Mesendoderm (in vitro differentiated cells): ENCODE data around the gene VIPR2.
A peak's percentile ranks its signal among the peaks of the same experiment; 100 is the strongest.

Source experiments
- DNase-seq: peaks from one replicate; pipeline ENCODE4 v3.0.0; 2013
- H2AK5ac ChIP-seq: 2 replicates; pipeline ENCODE4 v1.6.1; 2013; ENCODE audit warnings: low read length, inconsistent platforms
- H2BK120ac ChIP-seq: 2 replicates; pipeline ENCODE4 v1.6.1; 2013; ENCODE audit warnings: low read depth, mild to moderate bottlenecking, low read length, moderate library complexity, mixed read lengths
- H2BK15ac ChIP-seq: replicated peaks from 2 replicates; pipeline ENCODE4 v1.6.1; 2013; ENCODE audit warnings: low read depth, mild to moderate bottlenecking, moderate library complexity
- H2BK5ac ChIP-seq: 2 replicates; pipeline ENCODE4 v1.6.1; 2013; ENCODE audit warnings: low read length, inconsistent platforms
- H3K18ac ChIP-seq: 2 replicates; pipeline ENCODE4 v1.6.1; 2013; ENCODE audit warnings: mild to moderate bottlenecking, low read length, mixed read lengths
- H3K23ac ChIP-seq: one replicate; pipeline ENCODE4 v1.6.1; 2013; ENCODE audit warnings: low read length
- H3K27ac ChIP-seq: 2 replicates; pipeline ENCODE4 v1.5.1; 2013; ENCODE audit warnings: low read depth, mild to moderate bottlenecking, inconsistent platforms, low read length, moderate library complexity
- H3K27me3 ChIP-seq: 2 replicates; pipeline ENCODE4 v1.6.1; 2013; ENCODE audit warnings: low read length, control low read depth, mild to moderate bottlenecking, inconsistent platforms; ENCODE audit not compliant: insufficient read depth, poor library complexity
- H3K36me3 ChIP-seq: 2 replicates; pipeline ENCODE4 v1.6.1; 2013; ENCODE audit warnings: low read length, inconsistent platforms; ENCODE audit not compliant: control insufficient read depth, insufficient read depth
- H3K4ac ChIP-seq: one replicate; pipeline ENCODE4 v1.6.1; 2013; ENCODE audit warnings: low read depth, mild to moderate bottlenecking, low read length, moderate library complexity
- H3K4me1 ChIP-seq: 2 replicates; pipeline ENCODE4 v1.6.1; 2013; ENCODE audit warnings: low read depth, low read length, inconsistent platforms; ENCODE audit not compliant: control insufficient read depth
- H3K4me2 ChIP-seq: 2 replicates; pipeline ENCODE4 v1.6.1; 2013; ENCODE audit warnings: low read length
- H3K4me3 ChIP-seq: 2 replicates; pipeline ENCODE4 v1.5.1; 2013; ENCODE audit warnings: mild to moderate bottlenecking, low read length
- H3K56ac ChIP-seq: one replicate; pipeline ENCODE4 v1.6.1; 2013; ENCODE audit warnings: low read length
- H3K79me1 ChIP-seq: 2 replicates; pipeline ENCODE4 v1.6.1; 2013; ENCODE audit warnings: low read length, inconsistent platforms
- H3K79me2 ChIP-seq: 2 replicates; pipeline ENCODE4 v1.6.1; 2013; ENCODE audit warnings: mild to moderate bottlenecking, low read length; ENCODE audit not compliant: control insufficient read depth, insufficient read depth
- H3K9ac ChIP-seq: 2 replicates; pipeline ENCODE4 v1.6.1; 2013; ENCODE audit warnings: low read length, inconsistent platforms
- H4K5ac ChIP-seq: one replicate; pipeline ENCODE4 v1.6.1; 2013; ENCODE audit warnings: low read length
- H4K8ac ChIP-seq: one replicate; pipeline ENCODE4 v1.6.1; 2013; ENCODE audit warnings: low read depth, mild to moderate bottlenecking, control low read depth, low read length, moderate library complexity
- WGBS: extraction: QIAGEN DNeasy Blood & Tissue Kit; methylation state at CpG from one replicate; pipeline ENCODE4 v1.1.7; 2013; ENCODE audit warnings: low lambda C conversion rate, missing lambda C conversion rate; ENCODE audit not compliant: insufficient coverage; ENCODE audit errors: extremely low coverage; 5-methylcytosine and 5-hydroxymethylcytosine counted together

The VIPR2 gene

GRCh38 chr7:159145490-159145855, 806 bp upstream of the VIPR2 start:
- H2BK15ac ChIP-seq: no peak overlapping the region
- H3K79me2 ChIP-seq: no peaks in the 10 kb centered on the region
- H4K5ac ChIP-seq: no peak overlapping the region
- H3K79me1 ChIP-seq: no peaks in the 10 kb centered on the region
- no CpG with 5 or more reads among the region's 30 CpGs for WGBS
- no peak overlapping the region for H2BK5ac ChIP-seq
- H3K4me1 ChIP-seq: peaks cover 4% of the 10 kb centered on the region
- H3K4me3 ChIP-seq: no peak overlapping the region
- no peak for DNase-seq
- H3K9ac ChIP-seq: no peak overlapping the region
- no peaks in the 10 kb centered on the region for H3K36me3 ChIP-seq
- H2AK5ac ChIP-seq: no peak overlapping the region
- no peak overlapping the region for H2BK120ac ChIP-seq
- peaks cover 23% of the 10 kb centered on the region for H3K27me3 ChIP-seq
- H3K4me2 ChIP-seq: no peak overlapping the region
- H3K4ac ChIP-seq: no peak overlapping the region
- H3K23ac ChIP-seq: no peak overlapping the region
- no peak overlapping the region for H3K56ac ChIP-seq
- H3K18ac ChIP-seq: no peak overlapping the region
- no peak overlapping the region for H4K8ac ChIP-seq
- no peak overlapping the region for H3K27ac ChIP-seq

DNA sequence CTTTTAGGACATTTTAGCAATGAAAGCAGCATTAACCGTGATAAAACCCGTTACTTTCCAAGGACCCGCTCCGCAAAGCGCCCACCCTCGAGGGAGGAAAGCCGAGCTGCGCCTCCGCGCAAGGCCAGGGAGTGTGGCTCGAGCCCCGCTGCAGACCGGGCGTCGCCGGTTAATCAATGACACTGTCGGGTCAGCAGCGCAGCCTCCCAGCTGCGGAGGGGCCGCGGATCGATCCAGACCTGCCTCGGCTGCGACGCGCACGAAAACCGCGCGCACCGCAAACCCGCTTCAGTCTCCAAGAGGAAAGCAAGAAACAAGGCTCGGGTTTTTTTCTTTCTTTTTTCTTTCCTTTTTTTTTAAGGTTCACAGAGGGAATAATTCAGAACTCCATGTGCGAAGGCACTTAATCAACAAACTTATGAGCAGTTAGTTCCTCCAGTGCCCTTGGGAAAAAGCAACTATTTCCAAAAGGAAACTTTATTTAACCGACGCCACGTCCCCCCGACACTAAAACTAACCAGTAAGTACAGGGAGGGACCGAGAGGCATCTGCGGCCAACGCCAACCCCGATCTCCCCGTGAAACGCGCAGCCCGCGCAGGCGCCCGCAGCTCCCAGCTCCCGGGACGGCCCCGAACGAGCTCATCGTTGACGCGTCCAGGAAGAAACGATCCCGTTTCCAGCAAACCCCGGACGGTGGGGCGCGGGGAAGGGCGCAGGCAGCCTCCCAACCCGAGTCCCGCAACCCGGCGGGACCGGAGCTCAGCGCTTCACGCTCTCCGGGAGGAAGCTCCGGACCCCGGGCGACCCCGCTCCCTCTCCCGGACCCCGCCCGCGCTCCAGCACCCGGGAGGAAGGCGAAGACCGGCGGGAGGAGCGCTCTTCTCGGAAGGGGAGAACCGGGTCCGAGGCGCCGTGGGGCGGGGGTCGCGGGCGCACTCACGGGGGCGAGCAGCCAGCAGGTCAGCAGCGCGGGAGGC, 598 bp downstream of the VIPR2 start:
- Histone ChIP-seq H2BK120ac (no peak overlapping the region), H2BK5ac (no peak overlapping the region), H3K23ac (no peak overlapping the region), H3K27me3 (peaks cover 23% of the 10 kb centered on the region), H2AK5ac (no peak overlapping the region), H3K4me3 (peak overlapping the region; percentile 26), H3K4me1 (peaks cover 4% of the 10 kb centered on the region), H3K36me3 (no peaks in the 10 kb centered on the region), H4K5ac (no peak overlapping the region), H3K18ac (no peak overlapping the region), H3K79me1 (no peaks in the 10 kb centered on the region), H3K4me2 (peak overlapping the region; percentile 57), H3K27ac (no peak overlapping the region), H3K4ac (no peak overlapping the region), H3K56ac (peak overlapping the region; percentile 60), H4K8ac (no peak overlapping the region), H3K79me2 (no peaks in the 10 kb centered on the region), H2BK15ac (no peak overlapping the region), H3K9ac (peak overlapping the region; percentile 8)
- peak; percentile 33 for DNase-seq
- no CpG with 5 or more reads among the region's 97 CpGs for WGBS

DNA sequence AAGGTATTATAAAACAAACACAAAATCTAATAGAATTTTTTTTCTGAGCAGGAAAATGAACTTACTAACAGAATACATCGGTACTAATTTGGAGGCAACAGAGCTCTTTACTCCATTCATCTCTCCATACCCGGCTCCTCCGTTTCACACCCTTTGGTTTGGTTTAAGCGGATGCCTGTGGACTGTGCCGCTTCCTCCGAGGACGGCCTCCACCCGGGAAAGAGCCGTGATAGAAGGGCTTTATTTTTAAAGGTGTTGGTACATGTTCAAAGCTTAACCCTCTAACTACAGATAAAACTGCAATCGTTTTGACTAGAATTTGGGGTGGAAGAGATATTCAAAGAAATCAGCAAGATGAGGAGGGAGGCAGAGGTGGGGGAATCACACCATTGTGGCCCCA, 1.9 kb downstream of the VIPR2 start:
- H2AK5ac ChIP-seq: no peak overlapping the region
- H3K4me3 ChIP-seq: no peak overlapping the region
- no peak overlapping the region for H2BK15ac ChIP-seq
- no peak overlapping the region for H3K56ac ChIP-seq
- no peak overlapping the region for H2BK120ac ChIP-seq
- no peak overlapping the region for H2BK5ac ChIP-seq
- no peak overlapping the region for H3K4me2 ChIP-seq
- WGBS: no CpG with 5 or more reads among the region's 10 CpGs
- no peak overlapping the region for H4K5ac ChIP-seq
- no peak overlapping the region for H4K8ac ChIP-seq
- H3K36me3 ChIP-seq: no peaks in the 10 kb centered on the region
- H3K23ac ChIP-seq: no peak overlapping the region
- H3K79me1 ChIP-seq: no peaks in the 10 kb centered on the region
- no peaks in the 10 kb centered on the region for H3K79me2 ChIP-seq
- H3K27me3 ChIP-seq: peaks cover 23% of the 10 kb centered on the region
- H3K4ac ChIP-seq: no peak overlapping the region
- H3K4me1 ChIP-seq: peaks cover 4% of the 10 kb centered on the region
- H3K27ac ChIP-seq: no peak overlapping the region
- no peak overlapping the region for H3K9ac ChIP-seq
- no peak for DNase-seq
- H3K18ac ChIP-seq: no peak overlapping the region

- Histone ChIP-seq H2BK15ac (no peak overlapping the region), H3K36me3 (no peaks in the 10 kb centered on the region), H2BK5ac (no peak overlapping the region), H2AK5ac (no peak overlapping the region), H3K27ac (no peak overlapping the region), H3K18ac (no peak overlapping the region), H4K5ac (no peak overlapping the region), H3K56ac (no peak overlapping the region), H3K23ac (no peak overlapping the region), H3K79me2 (no peaks in the 10 kb centered on the region), H3K9ac (no peak overlapping the region), H3K4me3 (no peak overlapping the region), H3K4me2 (no peak overlapping the region), H3K27me3 (peaks cover 23% of the 10 kb centered on the region), H2BK120ac (no peak overlapping the region), H3K4ac (no peak overlapping the region), H4K8ac (no peak overlapping the region), H3K79me1 (no peaks in the 10 kb centered on the region), H3K4me1 (peaks cover 4% of the 10 kb centered on the region)
- no CpG with 5 or more reads among the region's 5 CpGs for WGBS
- DNase-seq: peak; percentile 68
Observed at GRCh38 chr7:159142199-159142598, 2.5 kb downstream of the VIPR2 start.

DNA sequence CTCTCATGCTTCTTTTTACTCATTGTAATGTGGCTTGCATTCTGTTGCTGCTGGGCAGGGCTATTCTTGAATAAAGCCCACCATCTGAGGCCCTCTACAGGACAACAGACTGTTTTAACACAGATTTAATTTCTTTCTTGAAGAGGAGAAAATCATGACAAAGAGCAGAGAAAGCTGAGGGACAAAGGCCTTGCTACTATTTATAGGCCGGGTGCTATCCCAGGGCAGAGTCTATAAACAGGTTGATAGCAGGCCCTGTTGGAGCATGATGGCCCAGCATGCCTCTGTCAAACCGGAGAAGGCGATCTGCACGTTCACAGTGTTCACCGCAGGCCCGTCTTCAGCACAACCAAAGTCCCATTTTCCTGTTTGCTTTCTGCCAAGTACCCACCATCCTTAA, 3.0 kb downstream of the VIPR2 start:
- Histone ChIP-seq H3K27me3 (peaks cover 23% of the 10 kb centered on the region), H4K8ac (no peak overlapping the region), H3K18ac (no peak overlapping the region), H3K79me2 (no peaks in the 10 kb centered on the region), H4K5ac (no peak overlapping the region), H3K4me1 (peaks cover 4% of the 10 kb centered on the region), H3K79me1 (no peaks in the 10 kb centered on the region), H2BK15ac (no peak overlapping the region), H3K56ac (no peak overlapping the region), H3K4me2 (no peak overlapping the region), H3K27ac (no peak overlapping the region), H2AK5ac (no peak overlapping the region), H3K4ac (no peak overlapping the region), H3K4me3 (no peak overlapping the region), H3K36me3 (no peaks in the 10 kb centered on the region), H3K23ac (no peak overlapping the region), H2BK5ac (no peak overlapping the region), H3K9ac (no peak overlapping the region), H2BK120ac (no peak overlapping the region)
- DNase-seq: peak; percentile 64
- no CpG with 5 or more reads among the region's 6 CpGs for WGBS
